CD4-positive, alpha-beta T cell (primary cell): ENCODE results near the gene FBLN7. TPM values are rescaled to one million over a fixed set of nuclear protein-coding genes. Genes with fewer than 3 reads are reported as not detected.
"Not testable (repeated sequence)": the region's sequence is repeated elsewhere in the genome, so short reads cannot be mapped to it uniquely, and the experiment has no call there.

ENCODE experiments used
- ATAC-seq: fragments of 200-7000 bp; cut with Tn5 transposase; one replicate; pipeline ENCODE4 v1.10.0; 2022; ENCODE audit warnings: mild to moderate bottlenecking; ENCODE audit not compliant: poor library complexity
- CTCF ChIA-PET: fragments of 350-600 bp; sonication (Branson Sonifier 250); formaldehyde crosslinking; loops from one replicate; lab custom pipeline; 2021; ENCODE audit warnings: antibody characterized with exemption, inconsistent platforms; lab: Charles Lee
- POLR2A ChIA-PET: fragments of 350-600 bp; sonication (Branson Sonifier 250); formaldehyde crosslinking; loops from one replicate; lab custom pipeline; 2021; ENCODE audit warnings: antibody characterized with exemption, inconsistent platforms; lab: Charles Lee
- DNase-seq, 14 experiments: peaks; one replicate each; pipeline ENCODE4 v3.0.0-alpha.2; 2013 to 2020; ENCODE audit warnings: mixed read lengths in 2 of 14
- H3K27ac ChIP-seq, 2 donors: one replicate each; pipeline versions ENCODE4 v1.5.1 to v1.7.0; 2013; ENCODE audit warnings: low read length in 2 of 2, low read depth in 1 of 2, mild to moderate bottlenecking in 1 of 2
- H3K27me3 ChIP-seq, 2 experiments: 1 replicate in 1 of 2; 2 replicates in 1 of 2; pipeline versions ENCODE4 v1.6.1 to v1.7.0; 2013; ENCODE audit warnings: low read length in 2 of 2, control low read depth in 1 of 2, mild to moderate bottlenecking in 1 of 2, moderate library complexity in 1 of 2; ENCODE audit not compliant: insufficient read depth in 2 of 2, control insufficient read depth in 1 of 2
- H3K36me3 ChIP-seq: one replicate; pipeline ENCODE4 v1.6.1; 2013; ENCODE audit warnings: low read length, control low read depth; ENCODE audit not compliant: insufficient read depth
- H3K4me1 ChIP-seq: one replicate; pipeline ENCODE4 v1.6.1; 2013; ENCODE audit warnings: low read length, control low read depth; ENCODE audit not compliant: insufficient read depth
- H3K4me3 ChIP-seq: one replicate; pipeline ENCODE4 v1.5.1; 2013; ENCODE audit warnings: mild to moderate bottlenecking, low read length, moderate library complexity
- H3K9me3 ChIP-seq, 2 experiments: 1 replicate in 1 of 2; 2 replicates in 1 of 2; pipeline versions ENCODE4 v1.6.1 to v1.7.0; 2013; ENCODE audit warnings: low read length in 2 of 2, mild to moderate bottlenecking in 2 of 2, control low read depth in 1 of 2, moderate library complexity in 1 of 2; ENCODE audit not compliant: control insufficient read depth in 1 of 2, insufficient read depth in 1 of 2
- H3K27ac Mint-ChIP-seq: one replicate; pipeline ENCODE4 v1.8.0; 2020; ENCODE audit warnings: mixed read lengths
- H3K27me3 Mint-ChIP-seq: one replicate; pipeline ENCODE4 v1.8.0; 2021; ENCODE audit warnings: mixed read lengths
- H3K36me3 Mint-ChIP-seq: one replicate; pipeline ENCODE4 v1.8.0; 2021; ENCODE audit warnings: low read depth, mixed read lengths
- H3K4me1 Mint-ChIP-seq: one replicate; pipeline ENCODE4 v1.8.0; 2021; ENCODE audit warnings: low read depth, mixed read lengths
- H3K4me3 Mint-ChIP-seq: one replicate; pipeline ENCODE4 v1.8.0; 2020; ENCODE audit warnings: mild to moderate bottlenecking, mixed read lengths
- H3K9me3 Mint-ChIP-seq: one replicate; pipeline ENCODE4 v1.8.0; 2020; ENCODE audit warnings: mixed read lengths
- CTCF ChIP-seq: fragments of 200-600 bp; IDR thresholded peaks from one replicate; pipeline ENCODE4 v1.8.0; 2022; ENCODE audit warnings: antibody characterized with exemption, mild to moderate bottlenecking
- intact Hi-C, 2 experiments: fragments of 100-400 bp; cut with DNase I in 1 of 2; cut with micrococcal nuclease in 1 of 2; formaldehyde crosslinking; loops; one replicate each; pipeline versions ENCODE4 v1.15.1 to v1.9.0; 2023 to 2025; cut with DNase I, micrococcal nuclease
- total RNA-seq, 174 experiments: library from RNA in 2 of 174; stranded (reverse) in 2 of 174; gene quantifications; one replicate each; pipeline ENCODE4 v1.2.3 and lab custom pipeline; 2021 to 2026

FBLN7 gene
- total RNA-seq, 2 experiments from 2014 or later, result 27.0 to 27.2 TPM

GRCh38 chr2:112204411-112204810 lies 66.2 kb downstream of the FBLN7 start:
- Mint-ChIP-seq H3K36me3 (peaks cover 42% of the 10 kb centered on the region), H3K4me3 (no peak overlapping the region), H3K27me3 (no peaks in the 10 kb centered on the region), H3K4me1 (peaks cover 6% of the 10 kb centered on the region), H3K27ac (no peak overlapping the region), H3K9me3 (peaks cover 8% of the 10 kb centered on the region)
- H3K4me1 ChIP-seq, result no peaks in the 10 kb centered on the region
- ChIA-PET POLR2A (interaction anchor here (0.7 to 3.4 kb wide), 2 partner anchors 12 to 22 kb away, joined by 3 to 15 read pairs; no protein-coding TSS in a partner anchor), CTCF (interaction anchor here (1.2 kb wide), 1 partner anchor 22 kb away, joined by 5 read pairs; no protein-coding TSS in a partner anchor)
- peak; percentile 48 for ATAC-seq
- intact Hi-C loops, result no loop called here
- TF ChIP-seq CTCF, result no peak
- no peaks in the 10 kb centered on the region for H3K27me3 ChIP-seq
- H3K27ac ChIP-seq, result no peak overlapping the region
- H3K4me3 ChIP-seq, result no peak overlapping the region
- H3K36me3 ChIP-seq, result peaks cover 11% of the 10 kb centered on the region
- peaks cover 0 to 14% of the 10 kb centered on the region in 2 experiments for H3K9me3 ChIP-seq
- DNase-seq, result no peak

- H3K4me1 ChIP-seq, CTCF ChIA-PET, H3K27me3 ChIP-seq, H3K4me3 Mint-ChIP-seq, H3K9me3 Mint-ChIP-seq, H3K4me3 ChIP-seq, H3K27me3 Mint-ChIP-seq, intact Hi-C loops, POLR2A ChIA-PET, H3K27ac ChIP-seq, H3K27ac Mint-ChIP-seq, DNase-seq, ATAC-seq, H3K4me1 Mint-ChIP-seq, H3K9me3 ChIP-seq: not testable (repeated sequence)
- peaks cover 31% of the 10 kb centered on the region for H3K36me3 Mint-ChIP-seq
- H3K36me3 ChIP-seq, result peaks cover 14% of the 10 kb centered on the region
These were observed 69.7 kb downstream of the FBLN7 start for GRCh38 chr2:112207905-112208304.

- Mint-ChIP-seq H3K4me3 (no peak overlapping the region), H3K4me1 (peaks cover 3% of the 10 kb centered on the region), H3K27me3 (no peaks in the 10 kb centered on the region), H3K27ac (no peak overlapping the region), H3K36me3 (peaks cover 29% of the 10 kb centered on the region), H3K9me3 (no peaks in the 10 kb centered on the region)
- H3K4me1 ChIP-seq, result no peaks in the 10 kb centered on the region
- H3K36me3 ChIP-seq, result peaks cover 35% of the 10 kb centered on the region
- H3K27me3 ChIP-seq, result no peaks in the 10 kb centered on the region
- TF ChIP-seq CTCF, result no peak
- no peak overlapping the region for H3K4me3 ChIP-seq
- no peak for DNase-seq
- ChIA-PET CTCF (interaction anchor here (0.9 kb wide), 1 partner anchor 34 kb away, joined by 3 read pairs; no protein-coding TSS in a partner anchor), POLR2A (no interaction called here)
- H3K27ac ChIP-seq, result no peak overlapping the region
- intact Hi-C loops, result no loop called here
- peaks cover 5 to 9% of the 10 kb centered on the region in 2 experiments for H3K9me3 ChIP-seq
- no peak for ATAC-seq
These were observed 78.0 kb downstream of the FBLN7 start for GRCh38 chr2:112216167-112216566.

- no peaks in the 10 kb centered on the region for H3K27me3 Mint-ChIP-seq
- no peak for TF ChIP-seq CTCF
- H3K9me3 Mint-ChIP-seq, result no peaks in the 10 kb centered on the region
- H3K4me1 ChIP-seq, result no peaks in the 10 kb centered on the region
- POLR2A ChIA-PET, result interaction anchor here (1.6 kb wide), 1 partner anchor 36 kb away, joined by 6 read pairs; no protein-coding TSS in a partner anchor
- no peak for DNase-seq
- intact Hi-C loops, result no loop called here
- peaks cover 5 to 9% of the 10 kb centered on the region in 2 experiments for H3K9me3 ChIP-seq
- H3K4me3 ChIP-seq, result no peak overlapping the region
- H3K36me3 ChIP-seq, result peaks cover 34% of the 10 kb centered on the region
- no peaks in the 10 kb centered on the region for H3K27me3 ChIP-seq
- no peak overlapping the region for H3K4me3 Mint-ChIP-seq
- H3K27ac ChIP-seq, result no peak overlapping the region
- peaks cover 11% of the 10 kb centered on the region for H3K4me1 Mint-ChIP-seq
- CTCF ChIA-PET, result interaction anchor here (1.2 kb wide), 1 partner anchor 33 kb away, joined by 3 read pairs; no protein-coding TSS in a partner anchor
- H3K27ac Mint-ChIP-seq, result no peak overlapping the region
- no peak for ATAC-seq
- H3K36me3 Mint-ChIP-seq, result peaks cover 18% of the 10 kb centered on the region
These were observed 79.7 kb downstream of the FBLN7 start for GRCh38 chr2:112217854-112218253.
